H1 (cell line): Measurements from ENCODE around the gene SEMA4D. TPM values are rescaled to one million over a fixed set of nuclear protein-coding genes. Genes with fewer than 3 reads are reported as not detected.

Source experiments
- CTCF ChIA-PET: fragments of 300-600 bp; sonication (Branson Sonifier 250); formaldehyde crosslinking; loops from one replicate; lab custom pipeline; 2021; ENCODE audit not compliant: partially characterized antibody; lab: Charles Lee
- POLR2A ChIA-PET: fragments of 300-600 bp; sonication (Branson Sonifier 250); formaldehyde crosslinking; loops from one replicate; lab custom pipeline; 2021; ENCODE audit warnings: inconsistent platforms; ENCODE audit not compliant: partially characterized antibody; lab: Charles Lee
- DNase-seq, 2 experiments: peaks; one replicate each; pipeline versions ENCODE4 v3.0.0 to v3.0.0-alpha.2; 2010 to 2022; ENCODE audit warnings: low spot score in 2 of 2, low read depth in 1 of 2, mixed read lengths in 1 of 2
- FAIRE-seq: peaks from 2 replicates; lab custom pipeline; 2011; peaks lifted over from hg19 to GRCh38; lab: Jason Lieb, UNC
- H2AFZ ChIP-seq: 2 replicates; pipeline ENCODE4 v1.8.1; 2012; ENCODE audit warnings: low read length, inconsistent platforms
- H2AK5ac ChIP-seq: 2 replicates; pipeline ENCODE4 v1.6.1; 2013; ENCODE audit warnings: low read depth, low read length
- H2BK120ac ChIP-seq: replicated peaks from 2 replicates; pipeline ENCODE3; 2013; ENCODE audit warnings: low read depth, low read length, inconsistent platforms
- H2BK12ac ChIP-seq: 2 replicates; pipeline ENCODE4 v1.6.1; 2013; ENCODE audit warnings: low read depth, low read length
- H2BK15ac ChIP-seq: 2 replicates; pipeline ENCODE4 v1.6.1; 2013; ENCODE audit warnings: low read length
- H2BK20ac ChIP-seq: 2 replicates; pipeline ENCODE4 v1.6.1; 2013; ENCODE audit warnings: low read length
- H2BK5ac ChIP-seq: 2 replicates; pipeline ENCODE4 v1.6.1; 2013; ENCODE audit warnings: low read depth, low read length
- H3K14ac ChIP-seq: 2 replicates; pipeline ENCODE4 v1.6.1; 2013; ENCODE audit warnings: inconsistent platforms; ENCODE audit not compliant: insufficient read length
- H3K18ac ChIP-seq: 2 replicates; pipeline ENCODE4 v1.6.1; 2013; ENCODE audit warnings: low read length; ENCODE audit errors: extremely low read depth
- H3K23ac ChIP-seq: 2 replicates; pipeline ENCODE4 v1.6.1; 2013; ENCODE audit warnings: inconsistent platforms; ENCODE audit not compliant: insufficient read length
- H3K23me2 ChIP-seq: 2 replicates; pipeline ENCODE4 v1.6.1; 2013; ENCODE audit warnings: low read depth, low read length
- H3K27ac ChIP-seq: 2 replicates; pipeline ENCODE4 v1.6.1; 2011; ENCODE audit warnings: low read depth, low read length, inconsistent platforms
- H3K27me3 ChIP-seq, 4 experiments: replicated peaks in 1 of 4; 1 replicate in 1 of 4; 2 replicates in 3 of 4; pipeline versions ENCODE4 v1.6.1 to v1.8.1; 2011 to 2013; ENCODE audit warnings: low read length in 3 of 4, mild to moderate bottlenecking in 3 of 4, inconsistent platforms in 2 of 4, mixed read lengths in 2 of 4, moderate library complexity in 1 of 4; ENCODE audit not compliant: control insufficient read depth in 3 of 4, insufficient read depth in 3 of 4; ENCODE audit errors: extremely low read depth in 1 of 4
- H3K36me3 ChIP-seq, 4 experiments: 2 replicates each; pipeline versions ENCODE4 v1.6.1 to v1.8.1; 2011 to 2013; ENCODE audit warnings: mild to moderate bottlenecking in 4 of 4, low read length in 3 of 4, moderate library complexity in 2 of 4, control low read depth in 1 of 4, inconsistent platforms in 1 of 4; ENCODE audit not compliant: insufficient read depth in 4 of 4, control insufficient read depth in 2 of 4
- H3K4ac ChIP-seq: replicated peaks from 2 replicates; pipeline ENCODE3; 2013; ENCODE audit warnings: low read length, low read depth, mixed read lengths, inconsistent platforms; ENCODE audit not compliant: insufficient read length
- H3K4me1 ChIP-seq, 4 experiments: replicated peaks in 1 of 4; 1 replicate in 1 of 4; 2 replicates in 3 of 4; pipeline versions ENCODE4 v1.6.1 to v1.8.1; 2011 to 2013; ENCODE audit warnings: low read length in 3 of 4, inconsistent platforms in 2 of 4, mixed read lengths in 1 of 4; ENCODE audit not compliant: insufficient read depth in 4 of 4, control insufficient read depth in 3 of 4
- H3K4me2 ChIP-seq, 2 experiments: 2 replicates each; pipeline versions ENCODE4 v1.6.1 to v1.8.1; 2011 to 2013; ENCODE audit warnings: low read depth in 2 of 2, low read length in 2 of 2, control low read depth in 1 of 2, inconsistent platforms in 1 of 2, mild to moderate bottlenecking in 1 of 2; ENCODE audit not compliant: insufficient read depth in 1 of 2
- H3K4me3 ChIP-seq, 4 experiments: fragments of 200-600, 300-600 bp in 1 of 4; sonication (generic), shearing (Covaris generic), sonication (Bioruptor Twin) in 1 of 4; 2 replicates each; pipeline versions ENCODE4 v1.5.1 to v1.8.1; 2011 to 2016; ENCODE audit warnings: low read length in 4 of 4, low read depth in 3 of 4, control low read depth in 2 of 4, inconsistent platforms in 2 of 4, mild to moderate bottlenecking in 2 of 4, mixed read lengths in 1 of 4, moderate library complexity in 1 of 4; ENCODE audit not compliant: insufficient read depth in 2 of 4; ENCODE audit errors: extremely low read depth in 1 of 4
- H3K56ac ChIP-seq: replicated peaks from 2 replicates; pipeline ENCODE3; 2013; ENCODE audit warnings: low read depth, mild to moderate bottlenecking, mixed read lengths, low read length, inconsistent platforms; ENCODE audit not compliant: insufficient read length
- H3K79me1 ChIP-seq: 2 replicates; pipeline ENCODE4 v1.6.1; 2013; ENCODE audit warnings: low read depth, low read length, control low read depth
- H3K79me2 ChIP-seq, 2 experiments: 2 replicates each; pipeline versions ENCODE4 v1.6.1 to v1.8.1; 2012 to 2013; ENCODE audit warnings: low read length in 2 of 2, mild to moderate bottlenecking in 2 of 2, inconsistent platforms in 1 of 2; ENCODE audit not compliant: insufficient read depth in 2 of 2, control insufficient read depth in 1 of 2
- H3K9ac ChIP-seq, 4 experiments: replicated peaks in 1 of 4; 1 replicate in 1 of 4; 2 replicates in 3 of 4; pipeline versions ENCODE4 v1.6.1 to v1.8.1; 2011 to 2013; ENCODE audit warnings: low read depth in 3 of 4, low read length in 3 of 4, control low read depth in 2 of 4, mild to moderate bottlenecking in 2 of 4, moderate library complexity in 2 of 4, inconsistent platforms in 1 of 4; ENCODE audit errors: extremely low read depth in 1 of 4
- H3K9me3 ChIP-seq, 2 experiments: 2 replicates each; pipeline versions ENCODE4 v1.6.1 to v1.8.1; 2012 to 2013; ENCODE audit warnings: mild to moderate bottlenecking in 2 of 2, moderate library complexity in 2 of 2, control low read depth in 1 of 2, inconsistent platforms in 1 of 2, low read depth in 1 of 2, low read length in 1 of 2, mixed read lengths in 1 of 2; ENCODE audit not compliant: insufficient read depth in 2 of 2
- H4K20me1 ChIP-seq, 2 experiments: replicated peaks in 1 of 2; 2 replicates each; pipeline versions ENCODE3 to v1.8.1; 2011 to 2013; ENCODE audit warnings: inconsistent platforms in 2 of 2, low read length in 2 of 2, mild to moderate bottlenecking in 1 of 2; ENCODE audit not compliant: insufficient read depth in 2 of 2, control insufficient read depth in 1 of 2
- H4K5ac ChIP-seq: 2 replicates; pipeline ENCODE4 v1.6.1; 2013; ENCODE audit warnings: low read length, low read depth, mixed read lengths, inconsistent platforms; ENCODE audit not compliant: insufficient read length
- H4K8ac ChIP-seq: 2 replicates; pipeline ENCODE4 v1.8.0; 2013; ENCODE audit warnings: mild to moderate bottlenecking, moderate library complexity, low read length, inconsistent platforms; ENCODE audit not compliant: insufficient read depth; ENCODE audit errors: extremely low read depth
- H4K91ac ChIP-seq: replicated peaks from 2 replicates; pipeline ENCODE3; 2013; ENCODE audit warnings: low read length, mixed read lengths, inconsistent platforms; ENCODE audit not compliant: insufficient read length
- CEBPB ChIP-seq: IDR thresholded peaks from 2 replicates; pipeline ENCODE4 v1.6.1; 2012; ENCODE audit warnings: low read depth, low read length
- POLR2AphosphoS5 ChIP-seq: IDR thresholded peaks from 2 replicates; pipeline ENCODE4 v1.6.1; 2011; ENCODE audit warnings: low read depth, low read length
- WGBS, 2 experiments: shearing (Covaris generic) in 1 of 2; methylation state at CpG; one replicate each; pipeline versions ENCODE4 v1.1.6 to v1.1.7; 2013 to 2015; ENCODE audit warnings: low lambda C conversion rate in 2 of 2, mixed read lengths in 2 of 2, inconsistent platforms in 1 of 2, low coverage in 1 of 2, missing lambda C conversion rate in 1 of 2; ENCODE audit not compliant: insufficient replicate concordance in 2 of 2, insufficient coverage in 1 of 2, insufficient read length in 1 of 2; ENCODE audit errors: extremely low coverage in 1 of 2, missing lambda C conversion rate in 1 of 2; 5-methylcytosine and 5-hydroxymethylcytosine counted together
- polyA plus RNA-seq, 7 experiments: library from polyadenylated mRNA; depleted of rRNA in 3 of 7; stranded (reverse) in 5 of 7; unstranded in 2 of 7; fragments of >200 nt in 5 of 7; fragments of 200-250 nt in 2 of 7; gene quantifications; 1 replicate in 5 of 7; 2 replicates in 1 of 7; 4 replicates in 1 of 7; pipeline versions ENCODE4 v1.2.1 to v1.2.3, GENCODE V29; 2011 to 2013; ENCODE audit warnings: missing spikeins in 2 of 7, mixed read lengths in 2 of 7
- total RNA-seq: library from RNA; stranded (reverse); fragmentation: NEBNext Ultra II Directional; extraction: Animal tissue kit (Norgen Biotek cat#: 25700); gene quantifications from 2 replicates; pipeline ENCODE4 v1.2.1, GENCODE V29; 2021
- TF ChIP-seq, protein P1 (sequence below): IDR thresholded peaks from 2 replicates; pipeline ENCODE4 v1.6.1; 2012; ENCODE audit warnings: low read length, inconsistent platforms

SEMA4D gene
- total and polyA plus RNA-seq, 2 of the 8 experiments (the other 6 are each of a cell fraction or from before 2014, with no cell fraction given) = 21.0 to 70.4 TPM

GRCh38 chr9:89323390-89323789, 174.5 kb downstream of the SEMA4D start:
- ChIA-PET POLR2A (interaction anchor here (0.7 to 4.3 kb wide), 8 partner anchors 9 to 230 kb away, joined by 3 to 30 read pairs (median 4); no protein-coding TSS in a partner anchor), CTCF (no interaction called here)
- no peak overlapping the region for H2BK15ac ChIP-seq

More at GRCh38 chr9:89323390-89323789, 174.5 kb downstream of the SEMA4D start:
- Histone ChIP-seq H4K20me1 (peaks cover 0 to 3% of the 10 kb centered on the region in 2 experiments), H2BK5ac (no peak overlapping the region), H3K36me3 (peaks cover 0 to 52% (median 14%) of the 10 kb centered on the region in 4 experiments; a peak in 6 of 8 replicates), H3K23ac (no peak overlapping the region), H3K4me2 (no peak overlapping the region), H2BK20ac (no peak overlapping the region), H3K79me2 (peaks cover 12 to 72% of the 10 kb centered on the region in 2 experiments), H3K4ac (no peak overlapping the region), H3K9me3 (no peaks in the 10 kb centered on the region), H3K4me1 (peaks cover 0 to 3% (median 0%) of the 10 kb centered on the region in 4 experiments; a peak in 2 of 7 replicates), H3K27ac (no peak overlapping the region), H2AK5ac (no peak overlapping the region), H3K79me1 (no peaks in the 10 kb centered on the region; the same call in 1 of the 2 replicates), H2BK12ac (no peak overlapping the region), H3K56ac (peak overlapping the region; percentile 60), H3K18ac (no peak overlapping the region), H3K27me3 (no peaks in the 10 kb centered on the region), H3K9ac (no peak overlapping the region), H4K8ac (no peak overlapping the region), H3K14ac (no peak overlapping the region), H2AFZ (no peak overlapping the region), H3K4me3 (no peak overlapping the region), H4K5ac (no peak overlapping the region), H4K91ac (no peak overlapping the region), H3K23me2 (no peaks in the 10 kb centered on the region; the same call in 1 of the 2 replicates), H2BK120ac (no peak overlapping the region)
- FAIRE-seq (no peak), DNase-seq (no peak)
- TF ChIP-seq, protein P1, sequence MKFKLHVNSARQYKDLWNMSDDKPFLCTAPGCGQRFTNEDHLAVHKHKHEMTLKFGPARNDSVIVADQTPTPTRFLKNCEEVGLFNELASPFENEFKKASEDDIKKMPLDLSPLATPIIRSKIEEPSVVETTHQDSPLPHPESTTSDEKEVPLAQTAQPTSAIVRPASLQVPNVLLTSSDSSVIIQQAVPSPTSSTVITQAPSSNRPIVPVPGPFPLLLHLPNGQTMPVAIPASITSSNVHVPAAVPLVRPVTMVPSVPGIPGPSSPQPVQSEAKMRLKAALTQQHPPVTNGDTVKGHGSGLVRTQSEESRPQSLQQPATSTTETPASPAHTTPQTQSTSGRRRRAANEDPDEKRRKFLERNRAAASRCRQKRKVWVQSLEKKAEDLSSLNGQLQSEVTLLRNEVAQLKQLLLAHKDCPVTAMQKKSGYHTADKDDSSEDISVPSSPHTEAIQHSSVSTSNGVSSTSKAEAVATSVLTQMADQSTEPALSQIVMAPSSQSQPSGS = no peak
- TF ChIP-seq POLR2AphosphoS5 (peak; percentile 37; the same call in 1 of the 2 replicates), CEBPB (0 out of 2 replicates have a peak, but pooled peaks have one; percentile 47)
- 86% methylated on average over 4 of the region's 4 CpGs; no CpG with 5 or more reads in 1 of the 2 experiments for WGBS, 2 experiments
